CD4-positive, alpha-beta T cell treated with Interleukin-4 for 1 hour (primary cell): ENCODE results near the gene GOLPH3.
"Not testable (repeated sequence)": the region's sequence is repeated elsewhere in the genome, so short reads cannot be mapped to it uniquely, and the experiment has no call there.

ENCODE experiments used
- DNase-seq, 2 donors: peaks; one replicate each; pipeline ENCODE4 v3.0.0-alpha.2; 2020 to 2022

GOLPH3 gene

DNA sequence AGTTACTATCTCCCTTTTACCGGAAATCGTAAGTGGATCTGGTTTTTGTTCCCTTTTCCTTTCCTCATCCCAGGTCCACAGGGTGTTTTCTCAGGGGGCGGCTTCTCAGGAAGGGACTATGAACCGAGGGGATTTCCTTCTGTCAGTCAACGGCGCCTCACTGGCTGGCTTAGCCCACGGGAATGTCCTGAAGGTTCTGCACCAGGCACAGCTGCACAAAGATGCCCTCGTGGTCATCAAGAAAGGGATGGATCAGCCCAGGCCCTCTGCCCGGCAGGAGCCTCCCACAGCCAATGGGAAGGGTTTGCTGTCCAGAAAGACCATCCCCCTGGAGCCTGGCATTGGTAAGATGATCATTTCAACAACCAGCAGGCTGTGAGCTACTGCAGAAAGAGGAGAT lies 75.8 kb downstream of the GOLPH3 start:
- no peak for DNase-seq

GRCh38 chr5:32096891-32097595 lies 77.1 kb downstream of the GOLPH3 start:
- no peak for DNase-seq

GRCh38 chr5:32095261-32095671 lies 78.9 kb downstream of the GOLPH3 start:
- DNase-seq, result no peak

GRCh38 chr5:32094691-32095090 lies 79.4 kb downstream of the GOLPH3 start:
- DNase-seq, result no peak

DNA sequence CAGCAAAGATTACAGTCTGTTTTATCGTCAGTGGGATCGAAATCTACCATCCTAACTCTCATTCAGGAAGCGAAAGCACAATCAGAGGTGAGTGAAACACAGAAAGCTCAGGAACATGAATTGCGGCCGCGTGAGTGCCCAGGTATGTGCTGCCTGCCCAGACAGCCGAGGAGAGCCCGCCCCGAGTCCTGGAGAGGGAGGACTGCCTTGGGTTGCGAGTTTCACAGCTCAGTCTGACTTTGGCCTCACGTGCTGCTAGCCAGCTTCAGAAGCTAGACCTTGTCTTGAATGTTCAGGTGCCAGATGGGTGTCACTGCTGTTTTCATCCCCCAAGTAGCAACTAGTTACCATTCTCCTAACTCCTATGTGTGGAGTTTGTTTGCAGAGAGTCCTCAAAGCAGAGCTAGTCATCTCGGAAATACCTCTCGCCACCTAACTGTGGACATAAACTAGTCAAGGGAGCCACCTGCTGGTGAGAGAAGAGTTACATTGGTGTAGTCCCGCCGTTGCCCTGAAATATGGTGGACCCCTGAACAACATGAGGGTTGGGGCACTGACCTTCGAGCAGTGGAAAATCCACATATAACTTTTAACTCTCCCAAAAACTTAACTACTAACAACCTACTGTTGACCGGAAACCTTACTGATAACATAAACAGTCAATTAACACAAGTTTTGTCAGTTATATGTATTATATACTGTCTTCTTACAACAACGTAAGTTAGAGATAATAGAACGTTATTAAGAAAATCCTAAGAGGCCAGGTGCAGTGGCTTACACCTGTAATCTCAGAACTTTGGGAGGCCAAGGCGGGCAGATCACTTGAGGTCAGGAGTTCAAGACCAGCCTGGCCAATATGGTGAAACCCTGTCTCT lies 80.9 kb downstream of the GOLPH3 start:
- DNase-seq, result peak; percentile 62

DNA sequence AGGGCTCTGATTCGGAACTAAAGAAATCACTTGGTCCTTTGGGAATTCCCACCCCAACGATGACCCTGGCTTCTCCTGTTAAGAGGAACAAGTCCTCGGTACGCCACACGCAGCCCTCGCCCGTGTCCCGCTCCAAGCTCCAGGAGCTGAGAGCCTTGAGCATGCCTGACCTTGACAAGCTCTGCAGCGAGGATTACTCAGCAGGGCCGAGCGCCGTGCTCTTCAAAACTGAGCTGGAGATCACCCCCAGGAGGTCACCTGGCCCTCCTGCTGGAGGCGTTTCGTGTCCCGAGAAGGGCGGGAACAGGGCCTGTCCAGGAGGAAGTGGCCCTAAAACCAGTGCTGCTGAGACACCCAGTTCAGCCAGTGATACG lies 83.4 kb downstream of the GOLPH3 start:
- DNase-seq, result no peak

- no peak for DNase-seq
These were observed 83.9 kb downstream of the GOLPH3 start for GRCh38 chr5:32090026-32090754.

DNA sequence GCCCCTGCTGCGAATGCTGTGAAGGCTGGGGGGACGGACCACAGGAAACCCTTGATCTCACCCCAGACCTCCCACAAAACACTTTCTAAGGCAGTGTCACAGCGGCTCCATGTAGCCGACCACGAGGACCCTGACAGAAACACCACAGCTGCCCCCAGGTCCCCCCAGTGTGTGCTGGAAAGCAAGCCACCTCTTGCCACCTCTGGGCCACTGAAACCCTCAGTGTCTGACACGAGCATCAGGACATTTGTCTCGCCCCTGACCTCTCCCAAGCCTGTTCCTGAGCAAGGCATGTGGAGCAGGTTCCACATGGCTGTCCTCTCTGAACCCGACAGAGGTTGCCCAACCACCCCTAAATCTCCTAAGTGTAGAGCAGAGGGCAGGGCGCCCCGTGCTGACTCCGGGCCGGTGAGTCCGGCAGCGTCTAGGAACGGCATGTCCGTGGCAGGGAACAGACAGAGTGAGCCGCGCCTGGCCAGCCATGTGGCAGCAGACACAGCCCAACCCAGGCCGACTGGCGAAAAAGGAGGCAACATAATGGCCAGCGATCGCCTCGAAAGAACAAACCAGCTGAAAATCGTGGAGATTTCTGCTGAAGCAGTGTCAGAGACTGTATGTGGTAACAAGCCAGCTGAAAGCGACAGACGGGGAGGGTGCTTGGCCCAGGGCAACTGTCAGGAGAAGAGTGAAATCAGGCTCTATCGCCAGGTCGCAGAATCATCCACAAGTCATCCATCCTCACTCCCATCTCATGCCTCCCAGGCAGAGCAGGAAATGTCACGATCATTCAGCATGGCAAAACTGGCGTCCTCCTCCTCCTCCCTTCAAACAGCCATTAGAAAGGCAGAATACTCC lies 84.7 kb downstream of the GOLPH3 start:
- no peak for DNase-seq

- no peak for DNase-seq
These were observed 85.9 kb downstream of the GOLPH3 start for GRCh38 chr5:32088214-32088613.

DNA sequence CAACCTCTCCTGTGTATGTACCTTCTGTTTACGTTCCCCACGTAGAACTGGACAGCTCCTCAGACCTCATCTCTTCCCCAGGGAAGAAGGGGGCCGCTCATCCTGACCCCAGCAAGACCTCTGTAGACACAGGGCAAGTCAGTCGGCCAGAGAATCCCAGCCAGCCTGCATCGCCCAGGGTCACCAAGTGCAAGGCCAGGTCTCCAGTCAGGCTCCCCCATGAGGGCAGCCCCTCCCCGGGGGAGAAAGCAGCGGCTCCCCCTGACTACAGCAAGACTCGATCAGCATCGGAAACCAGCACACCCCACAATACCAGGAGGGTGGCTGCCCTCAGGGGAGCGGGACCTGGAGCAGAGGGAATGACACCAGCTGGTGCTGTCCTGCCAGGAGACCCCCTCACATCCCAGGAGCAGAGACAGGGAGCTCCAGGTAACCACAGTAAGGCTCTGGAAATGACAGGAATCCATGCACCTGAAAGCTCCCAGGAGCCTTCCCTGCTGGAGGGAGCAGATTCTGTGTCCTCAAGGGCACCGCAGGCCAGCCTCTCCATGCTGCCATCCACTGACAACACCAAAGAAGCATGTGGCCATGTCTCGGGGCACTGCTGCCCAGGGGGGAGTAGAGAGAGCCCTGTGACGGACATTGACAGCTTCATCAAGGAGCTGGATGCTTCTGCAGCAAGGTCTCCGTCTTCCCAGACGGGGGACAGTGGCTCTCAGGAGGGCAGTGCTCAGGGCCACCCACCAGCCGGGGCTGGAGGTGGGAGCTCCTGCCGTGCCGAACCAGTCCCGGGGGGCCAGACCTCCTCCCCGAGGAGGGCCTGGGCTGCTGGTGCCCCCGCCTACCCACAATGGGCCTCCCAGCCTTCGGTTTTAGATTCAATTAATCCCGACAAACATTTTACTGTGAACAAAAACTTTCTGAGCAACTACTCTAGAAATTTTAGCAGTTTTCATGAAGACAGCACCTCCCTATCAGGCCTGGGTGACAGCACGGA lies 86.7 kb downstream of the GOLPH3 start:
- DNase-seq, result no peak

DNA sequence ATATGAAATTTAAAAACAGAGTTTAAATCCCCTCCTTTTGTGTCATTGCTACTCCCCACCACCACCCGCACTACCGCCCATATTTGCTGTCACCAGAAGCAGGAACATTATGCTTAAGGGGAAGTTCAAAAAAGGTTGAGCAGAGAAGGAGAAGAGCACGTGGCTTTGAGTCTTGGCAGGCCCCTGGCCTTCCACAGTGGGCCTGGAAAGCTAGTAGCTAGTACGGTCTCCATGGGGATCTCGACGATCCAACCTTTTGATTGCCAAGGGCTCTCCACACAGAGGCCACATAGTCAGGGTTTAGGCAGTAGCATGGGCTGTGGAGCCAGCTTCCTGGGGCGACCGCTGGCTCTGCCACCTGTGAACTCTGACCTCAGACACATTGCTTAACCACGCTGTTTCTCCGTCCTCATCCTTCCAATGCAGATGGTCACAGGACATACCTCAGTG lies 90.1 kb downstream of the GOLPH3 start:
- no peak for DNase-seq

- no peak for DNase-seq
These were observed 91.4 kb downstream of the GOLPH3 start for GRCh38 chr5:32082701-32083100.

GRCh38 chr5:32080565-32080964 lies 93.6 kb downstream of the GOLPH3 start:
- not testable (repeated sequence) for DNase-seq

- not testable (repeated sequence) for DNase-seq
These were observed 95.3 kb downstream of the GOLPH3 start for GRCh38 chr5:32078855-32079254.

DNA sequence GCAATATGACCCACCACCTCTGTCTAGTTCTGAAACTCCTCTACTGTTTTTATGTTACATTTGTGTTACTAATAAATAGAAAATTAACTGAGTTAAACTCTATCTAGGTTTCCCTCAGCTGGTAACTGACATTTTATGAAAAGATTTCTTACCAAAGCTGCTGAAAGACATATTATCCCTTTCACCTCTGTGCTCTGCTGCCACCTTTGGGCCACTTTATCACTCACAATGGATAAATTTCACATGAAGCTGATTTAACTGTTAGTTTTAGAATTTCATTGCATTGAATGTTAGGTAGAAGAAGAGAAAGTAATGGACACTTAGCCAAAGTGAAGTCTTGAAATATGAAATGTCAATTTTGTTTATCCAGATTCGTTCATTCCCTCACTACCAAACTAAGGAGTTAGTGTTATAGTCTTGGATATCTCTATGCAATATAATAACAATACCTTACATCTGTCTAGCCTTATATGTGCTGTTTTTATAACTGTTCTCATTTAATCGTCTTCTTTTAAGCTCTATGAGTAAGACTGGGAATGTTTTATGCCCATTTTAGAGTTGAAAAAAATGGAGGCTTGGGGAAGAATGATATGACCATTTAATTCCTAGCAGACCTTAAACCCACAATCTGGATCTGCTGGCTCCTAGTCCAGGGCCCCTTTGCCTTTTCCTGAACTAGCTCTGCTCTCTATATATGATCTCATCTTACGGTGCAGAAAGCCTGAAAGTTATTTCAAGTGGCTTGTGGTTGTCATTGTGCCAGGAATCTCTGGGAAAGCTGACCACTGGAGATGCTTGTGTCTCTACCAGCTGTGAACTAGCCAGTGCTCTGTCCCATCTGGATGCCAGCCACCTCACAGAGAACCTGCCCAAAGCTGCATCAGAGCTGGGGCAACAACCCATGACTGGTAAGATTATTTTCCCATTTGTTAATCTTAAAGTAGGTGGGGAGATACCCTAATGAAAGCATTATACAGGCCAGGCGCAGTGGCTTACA lies 97.1 kb downstream of the GOLPH3 start:
- DNase-seq, result peak; percentile 21 to 26
